Umbilical cord (tissue), 2 donors: ENCODE data around the gene MEX3A. TPM values are rescaled to one million over a fixed set of nuclear protein-coding genes. Genes with fewer than 3 reads are reported as not detected.
"Not testable (repeated sequence)": the region's sequence is repeated elsewhere in the genome, so short reads cannot be mapped to it uniquely, and the experiment has no call there.

Experiments
- DNase-seq: peaks from one replicate; pipeline ENCODE4 v3.0.0-alpha.2; 2015; ENCODE audit warnings: low spot score
- total RNA-seq: library from RNA; depleted of rRNA; stranded (reverse); fragments of >200 nt; gene quantifications from one replicate; pipeline ENCODE4 v1.2.3, GENCODE V29; 2014; ENCODE audit warnings: low replicate concordance; ENCODE audit not compliant: insufficient read depth

Gene MEX3A
- total RNA-seq = 4.6 TPM

DNA sequence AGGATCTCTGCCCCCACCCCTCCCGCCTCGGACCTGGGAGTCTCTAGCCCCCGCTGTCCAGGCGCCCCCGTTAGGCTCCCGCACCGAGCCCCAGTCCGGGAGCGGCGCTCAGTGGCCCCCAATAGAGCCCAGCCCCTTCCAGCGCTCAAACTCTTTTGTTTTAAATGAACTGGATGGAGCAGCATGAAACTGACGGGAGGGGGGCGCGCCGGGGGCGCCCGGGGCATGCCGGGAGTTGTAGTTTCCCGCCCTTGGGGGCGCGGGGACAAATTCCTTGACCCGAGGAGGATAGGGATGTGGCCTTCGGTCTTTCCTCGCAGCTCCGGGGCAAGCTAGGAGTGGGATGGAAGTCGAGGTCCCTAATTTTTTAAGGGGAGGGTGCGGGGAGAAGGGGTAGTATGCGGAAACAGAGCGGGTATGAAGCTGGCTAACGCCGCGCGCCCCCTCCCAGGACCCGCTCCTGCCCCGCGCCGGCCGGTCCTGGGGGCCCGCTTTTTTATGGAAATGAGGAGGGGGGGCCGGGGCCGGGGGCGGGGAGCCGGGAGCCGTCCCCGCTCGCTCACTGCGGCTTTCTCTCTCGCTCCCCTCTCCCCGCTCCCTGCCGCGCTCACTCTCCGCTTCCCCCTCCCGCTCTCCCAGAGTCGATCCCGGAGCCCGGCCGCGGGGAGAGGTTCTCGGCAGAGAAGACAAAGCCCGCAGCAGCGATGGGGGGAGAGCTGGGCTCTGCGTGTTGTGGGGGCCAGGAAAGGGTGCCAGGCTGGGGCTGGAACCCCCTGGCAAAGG lies at the start of gene MEX3A:
Gene MEX3A (minus strand): TSS at position 157 of the 783 bp plus-strand sequence. CDS start 467 bp downstream, outside the sequence.
- DNase-seq = peak; percentile 91

GRCh38 chr1:156130578-156130942 lies 48.3 kb upstream of the MEX3A start:
- DNase-seq = no peak

- peak; percentile 98 for DNase-seq
These were observed 47.7 kb upstream of the MEX3A start for GRCh38 chr1:156129687-156130577.

DNA sequence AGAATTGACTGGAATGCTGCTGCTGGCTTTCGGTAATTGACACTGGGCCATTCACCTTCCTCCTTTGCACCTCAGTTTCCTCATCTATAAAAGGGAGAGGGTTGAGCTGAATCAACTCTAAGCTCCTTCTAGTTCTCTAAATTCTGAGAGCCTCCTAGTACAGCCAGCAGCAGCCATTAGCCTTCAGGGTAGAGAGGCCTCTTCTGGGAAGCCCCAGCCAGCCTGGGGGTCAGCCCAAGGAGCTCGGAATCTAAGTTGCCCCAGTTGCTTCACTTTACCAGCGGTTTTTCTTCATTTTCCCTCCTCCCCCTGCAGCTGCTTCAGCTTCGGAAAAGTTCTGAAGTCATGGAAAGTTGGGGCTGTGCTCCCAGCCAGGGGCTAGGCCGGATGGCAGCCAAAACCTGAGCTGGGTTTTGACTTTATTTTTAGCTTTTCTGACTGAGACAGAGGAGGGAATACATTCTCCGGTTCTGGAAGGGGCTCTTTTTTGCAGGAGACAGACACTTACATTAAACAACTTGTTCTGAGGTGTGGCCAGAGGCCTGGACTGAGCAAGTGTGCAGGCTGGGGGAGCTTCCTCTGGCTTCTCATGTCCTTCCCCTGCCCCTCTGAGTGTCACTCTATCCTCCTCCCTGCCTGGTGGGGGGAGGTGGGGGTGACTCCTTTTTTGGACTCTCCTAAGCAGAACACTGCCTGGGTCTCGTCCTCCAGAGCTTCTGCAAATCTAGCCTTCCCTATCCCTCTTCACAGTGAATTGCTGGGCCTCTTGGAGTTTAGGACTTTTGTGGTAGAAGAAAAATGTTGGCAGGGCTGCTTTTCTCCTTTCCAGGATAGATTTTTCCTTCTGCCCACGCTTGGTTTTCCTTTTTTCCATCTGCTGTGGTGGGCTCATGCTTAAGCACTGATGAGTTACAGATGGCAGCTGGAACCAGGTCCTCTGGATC lies 46.7 kb upstream of the MEX3A start:
- DNase-seq = peak; percentile 97

DNA sequence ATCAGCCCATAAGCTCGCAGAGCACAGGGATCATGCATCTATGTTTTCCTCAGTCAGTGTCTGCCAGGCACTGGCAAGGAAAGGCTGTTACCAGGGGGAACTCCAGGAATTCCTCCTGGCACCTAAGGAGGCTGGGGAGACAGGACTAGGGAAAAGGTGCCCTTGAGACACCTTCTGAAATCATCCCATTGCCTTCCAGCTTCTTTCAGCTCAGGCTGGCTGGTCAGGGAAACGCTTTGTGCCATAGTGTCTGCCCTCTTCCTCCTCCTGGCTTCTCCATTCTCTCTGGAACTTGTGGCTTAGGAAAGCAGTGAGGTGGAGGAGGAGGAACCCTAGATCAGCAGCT lies 46.0 kb upstream of the MEX3A start:
- DNase-seq = peak; percentile 41

DNA sequence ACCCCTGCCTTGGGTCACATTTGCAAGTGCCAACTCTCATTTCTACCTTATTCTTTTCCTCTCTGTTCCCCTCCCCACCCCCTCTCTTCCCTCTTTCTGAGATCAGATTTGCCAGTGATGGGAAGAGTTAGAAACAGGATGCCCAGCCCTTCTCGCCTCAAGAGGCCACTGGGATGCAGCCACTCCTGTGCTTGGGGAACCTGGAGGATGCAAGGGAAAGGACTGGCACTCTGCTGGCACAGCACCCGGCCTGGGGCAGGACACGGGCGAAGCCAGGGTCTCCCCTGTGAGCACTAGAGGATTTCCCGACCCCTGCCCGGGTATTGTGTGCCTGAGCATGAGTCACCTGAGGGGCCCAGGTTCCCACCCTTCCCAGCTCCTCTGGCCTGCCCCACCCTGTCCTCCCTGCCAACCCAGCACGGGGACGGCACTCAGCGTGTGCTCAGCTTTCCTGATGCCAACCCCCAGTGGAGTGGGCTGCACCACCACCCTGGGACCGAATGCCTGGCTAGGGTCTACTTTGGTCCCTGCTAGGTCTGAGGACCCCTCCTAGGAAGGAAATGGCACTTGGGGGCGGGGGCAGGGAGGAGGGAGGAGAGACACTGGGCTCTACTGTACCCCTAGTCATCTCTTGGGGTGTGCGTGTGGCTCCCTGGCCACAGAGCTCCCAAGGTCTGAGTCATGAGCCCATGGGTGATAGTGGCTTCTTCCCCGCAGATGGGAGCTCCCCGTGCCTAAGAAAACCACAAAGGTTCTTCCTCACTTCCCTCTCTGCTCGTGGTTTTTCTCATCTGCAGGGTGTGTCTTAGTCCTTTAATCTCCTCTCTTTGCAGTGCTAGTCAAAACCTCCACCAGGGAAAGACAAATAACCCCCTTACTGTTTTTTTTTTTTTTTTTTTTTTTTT lies 44.6 kb upstream of the MEX3A start:
- DNase-seq = peak; percentile 88

GRCh38 chr1:156126043-156126629 lies 43.9 kb upstream of the MEX3A start:
- peak; percentile 97 for DNase-seq

DNA sequence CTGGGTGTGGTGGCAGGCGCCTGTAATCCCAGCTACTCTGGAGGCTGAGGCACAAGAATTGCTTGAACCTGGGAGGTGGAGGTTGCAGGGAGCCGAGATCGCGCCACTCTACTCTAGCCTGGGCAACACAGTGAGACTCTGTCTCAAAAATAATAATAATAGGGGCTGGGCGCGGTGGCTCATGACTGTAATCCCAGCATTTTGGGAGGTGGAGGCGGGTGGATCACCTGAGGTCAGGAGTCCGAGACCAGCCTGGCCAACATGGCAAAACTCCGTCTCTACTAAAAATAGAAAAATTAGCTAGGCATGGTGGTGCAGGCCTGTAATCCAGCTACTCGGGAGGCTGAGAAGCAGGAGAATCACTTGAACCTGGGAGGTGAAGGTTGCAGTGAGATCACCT lies 43.3 kb upstream of the MEX3A start:
- not testable (repeated sequence) for DNase-seq

DNA sequence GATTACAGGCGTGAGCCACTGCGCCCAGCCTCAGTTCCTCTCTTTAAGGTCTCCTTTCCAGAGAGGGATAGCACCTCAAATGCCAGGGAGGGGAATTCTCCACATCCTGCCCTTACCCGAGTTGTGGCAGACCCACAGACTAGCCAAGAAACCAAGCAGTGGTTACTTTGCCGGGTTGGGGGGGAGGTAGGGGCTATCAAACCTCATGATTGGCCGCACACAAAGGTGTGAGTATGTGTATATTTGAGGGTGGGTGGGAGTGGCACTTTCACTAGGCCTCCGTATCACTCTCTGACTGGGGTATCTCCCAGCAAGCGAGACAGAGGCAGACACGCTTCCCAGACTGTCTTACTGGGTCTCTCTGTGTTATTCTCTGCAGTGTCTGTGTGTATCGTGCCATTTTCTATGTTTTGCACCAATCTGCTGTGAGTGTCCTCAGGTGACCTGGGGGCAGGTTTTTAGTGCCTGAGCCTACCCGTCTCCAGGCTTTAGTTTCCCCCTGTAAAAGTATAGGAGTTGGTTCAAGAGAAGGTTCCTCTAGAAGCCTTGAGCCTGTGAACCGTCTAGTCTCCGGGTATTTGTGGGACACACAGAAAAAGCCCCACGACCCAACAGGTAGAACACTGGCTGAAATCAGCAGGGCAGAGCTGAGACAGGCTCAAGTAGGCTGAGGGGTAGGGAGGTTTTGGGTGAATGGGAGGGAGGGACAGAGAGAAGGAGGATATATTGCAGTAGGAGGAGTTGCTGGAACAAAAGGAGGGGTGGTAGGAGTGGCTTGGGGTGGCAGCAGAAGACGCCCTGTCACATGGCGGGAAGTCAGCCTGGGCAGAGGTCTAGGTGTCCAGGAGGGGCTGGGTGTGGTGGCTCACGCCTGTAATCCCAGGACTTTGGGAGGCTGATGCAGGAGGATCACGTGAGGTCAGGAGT lies 42.6 kb upstream of the MEX3A start:
- DNase-seq = no peak

GRCh38 chr1:156123356-156124196 lies 41.3 kb upstream of the MEX3A start:
- DNase-seq = peak; percentile 99

DNA sequence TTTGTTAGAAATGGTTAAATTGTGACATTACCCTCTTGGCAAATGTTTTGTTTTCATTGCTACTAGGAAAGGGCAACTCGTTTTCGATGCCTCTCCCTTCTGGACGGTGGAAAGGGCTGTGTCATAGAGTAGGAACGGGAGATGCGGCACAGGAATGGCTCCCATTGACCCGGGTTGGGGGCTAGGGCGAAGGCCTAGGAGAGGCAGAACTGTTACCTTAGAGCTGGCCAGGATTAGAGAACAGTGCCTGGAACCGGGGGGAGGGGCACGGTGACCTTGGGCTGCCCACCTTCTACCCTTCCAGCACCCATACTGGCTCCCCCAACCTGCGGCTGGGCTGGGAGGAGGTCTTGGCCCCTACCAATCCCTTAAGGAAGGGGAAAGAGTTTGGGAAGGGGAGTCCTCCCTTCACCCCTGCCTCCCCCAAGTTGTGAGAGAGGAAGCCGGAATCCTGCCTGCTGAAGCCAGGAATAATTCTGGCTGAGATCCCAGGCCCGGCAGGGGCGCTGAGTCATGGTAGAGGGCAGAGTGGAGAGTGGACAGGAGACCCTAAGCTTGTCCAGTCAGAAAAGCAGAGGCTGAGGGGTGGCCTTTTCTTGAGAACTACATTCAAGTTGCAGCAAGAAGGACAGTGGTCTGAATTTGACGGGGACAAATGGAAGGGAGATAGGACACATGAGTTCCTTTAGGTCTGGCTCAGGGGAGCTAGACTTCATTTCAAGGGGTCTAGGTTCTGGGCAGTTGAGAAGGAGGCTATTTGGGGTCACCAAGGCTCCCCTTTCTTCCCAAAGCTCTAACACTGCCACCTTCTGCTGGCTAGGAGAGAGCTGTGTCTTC lies 40.5 kb upstream of the MEX3A start:
- DNase-seq = peak; percentile 89

- no peak for DNase-seq
These were observed 39.8 kb upstream of the MEX3A start for GRCh38 chr1:156122086-156122485.

DNA sequence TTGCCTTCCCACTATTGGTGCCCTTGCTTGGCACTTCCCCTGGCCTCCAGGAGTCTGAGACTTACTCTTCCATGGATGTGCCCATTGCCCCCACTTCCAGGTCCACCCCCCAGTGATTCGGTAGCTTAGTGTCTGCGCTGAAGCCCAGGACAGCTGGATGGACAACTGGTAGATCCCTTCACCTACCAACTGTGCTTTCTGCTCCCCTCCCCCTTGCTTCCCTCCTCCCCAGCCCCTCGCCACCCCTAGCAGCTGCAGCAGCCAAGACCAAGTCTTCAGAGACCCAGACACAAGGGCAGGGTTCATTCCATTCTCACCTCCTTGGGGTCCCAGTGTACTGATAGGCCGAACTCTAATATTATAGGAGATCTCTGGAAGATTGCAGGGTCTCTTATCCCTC lies 39.2 kb upstream of the MEX3A start:
- no peak for DNase-seq

- DNase-seq = not testable (repeated sequence)
These were observed 38.7 kb upstream of the MEX3A start for GRCh38 chr1:156121005-156121404.

DNA sequence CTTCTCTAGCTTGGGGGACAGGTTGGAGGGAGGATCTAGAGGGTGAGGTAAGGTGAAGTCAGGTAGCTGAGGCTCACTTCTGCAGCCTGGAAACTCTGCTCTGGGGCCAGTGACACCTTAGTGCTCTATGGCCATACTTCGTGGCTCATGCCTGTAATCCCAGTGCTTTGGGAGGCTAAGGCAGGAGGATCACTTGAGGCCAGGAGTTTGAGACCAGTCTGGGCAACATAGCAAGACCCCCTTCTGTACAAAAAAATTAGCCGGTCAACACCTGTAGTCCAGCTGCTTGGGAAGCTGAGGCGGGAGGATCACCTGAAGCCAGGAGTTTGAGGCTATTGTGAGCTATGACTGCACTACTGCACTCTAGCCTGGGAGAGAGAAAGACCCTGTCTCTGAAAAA lies 38.1 kb upstream of the MEX3A start:
- DNase-seq = no peak

GRCh38 chr1:156119503-156120209 lies 37.4 kb upstream of the MEX3A start:
- DNase-seq = peak; percentile 83
